GM21825 (cell line): Measurements from ENCODE around the gene LMF1.

Experiments
- ATAC-seq: cut with Tn5 transposase; IDR thresholded peaks from one replicate; pipeline ENCODE4 v1.9.1; 2021; ENCODE audit warnings: mild to moderate bottlenecking, moderate library complexity; ENCODE audit not compliant: unreplicated experiment

LMF1 gene

DNA sequence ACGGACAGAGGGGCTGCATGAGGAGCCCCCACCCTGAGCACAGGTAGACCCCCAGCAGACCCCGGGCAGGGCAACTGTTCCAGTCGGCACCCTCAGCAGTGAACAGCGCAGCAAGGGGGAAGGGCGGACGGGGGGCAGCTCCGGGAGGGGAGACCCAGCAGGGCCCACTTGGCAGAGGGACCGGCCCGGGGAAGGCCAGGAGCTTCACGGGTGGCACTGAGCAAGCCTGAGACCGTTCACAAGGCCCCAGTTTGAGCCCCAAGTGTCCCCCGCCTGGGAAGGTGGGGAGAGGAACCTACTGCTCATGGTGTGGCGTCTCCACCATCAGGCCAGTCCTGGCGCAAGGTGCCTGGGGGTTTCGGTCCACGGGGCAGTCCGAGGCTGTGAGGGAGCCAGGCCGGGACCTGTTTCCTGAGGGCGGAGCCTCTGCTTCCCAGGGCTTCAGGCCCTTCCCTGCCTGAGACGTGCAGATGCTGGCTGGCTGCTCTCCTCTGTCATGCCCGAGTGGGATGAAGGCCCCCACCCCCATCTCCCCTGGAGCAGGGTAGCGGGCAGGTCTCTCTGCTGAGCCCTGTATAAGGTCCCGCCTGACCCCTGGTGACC, 115.9 kb downstream of the LMF1 start:
- ATAC-seq: no peak

DNA sequence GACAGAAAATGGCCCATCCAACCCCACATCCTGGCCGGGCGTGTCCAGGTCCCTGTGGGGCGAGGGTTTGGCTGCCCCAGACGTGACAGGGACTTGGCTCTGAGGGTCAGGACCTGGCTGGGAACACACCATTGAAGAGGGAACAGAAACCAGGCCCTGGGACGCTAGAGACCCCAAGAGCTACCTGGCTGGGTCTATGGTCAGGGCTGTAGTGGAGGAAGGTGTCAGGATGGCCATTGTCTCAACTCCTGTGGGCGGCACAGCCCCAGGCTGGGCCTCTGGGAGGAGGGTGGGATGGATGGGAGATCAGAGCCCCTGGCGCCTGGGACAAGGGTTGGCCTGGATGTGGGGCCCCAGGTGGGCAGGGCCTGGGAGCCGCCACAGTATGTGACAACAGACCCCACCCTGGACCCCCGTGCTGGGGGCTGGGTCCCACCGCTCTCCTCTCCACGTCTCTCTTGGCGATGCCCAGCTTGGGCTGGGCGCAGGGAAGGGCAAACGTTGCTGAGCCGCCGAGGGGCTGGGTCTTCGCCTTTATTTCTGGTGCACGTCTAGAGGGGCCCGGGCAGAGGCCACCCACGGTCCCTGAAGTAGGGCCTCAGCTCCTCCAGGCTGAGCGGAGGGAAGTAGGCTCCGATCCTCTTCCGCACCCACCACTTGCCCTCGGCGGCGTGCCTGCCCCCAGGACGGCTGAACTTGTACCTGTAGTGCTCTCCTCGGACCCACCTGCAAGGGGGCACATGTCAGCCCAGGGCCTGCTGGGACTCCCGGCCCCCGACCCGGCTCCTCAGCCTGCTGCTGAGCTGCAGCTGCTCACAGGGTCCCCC, 116.6 kb downstream of the LMF1 start:
- no peak for ATAC-seq

- ATAC-seq: no peak
Observed at GRCh38 chr16:853306-853705, 117.5 kb downstream of the LMF1 start.

DNA sequence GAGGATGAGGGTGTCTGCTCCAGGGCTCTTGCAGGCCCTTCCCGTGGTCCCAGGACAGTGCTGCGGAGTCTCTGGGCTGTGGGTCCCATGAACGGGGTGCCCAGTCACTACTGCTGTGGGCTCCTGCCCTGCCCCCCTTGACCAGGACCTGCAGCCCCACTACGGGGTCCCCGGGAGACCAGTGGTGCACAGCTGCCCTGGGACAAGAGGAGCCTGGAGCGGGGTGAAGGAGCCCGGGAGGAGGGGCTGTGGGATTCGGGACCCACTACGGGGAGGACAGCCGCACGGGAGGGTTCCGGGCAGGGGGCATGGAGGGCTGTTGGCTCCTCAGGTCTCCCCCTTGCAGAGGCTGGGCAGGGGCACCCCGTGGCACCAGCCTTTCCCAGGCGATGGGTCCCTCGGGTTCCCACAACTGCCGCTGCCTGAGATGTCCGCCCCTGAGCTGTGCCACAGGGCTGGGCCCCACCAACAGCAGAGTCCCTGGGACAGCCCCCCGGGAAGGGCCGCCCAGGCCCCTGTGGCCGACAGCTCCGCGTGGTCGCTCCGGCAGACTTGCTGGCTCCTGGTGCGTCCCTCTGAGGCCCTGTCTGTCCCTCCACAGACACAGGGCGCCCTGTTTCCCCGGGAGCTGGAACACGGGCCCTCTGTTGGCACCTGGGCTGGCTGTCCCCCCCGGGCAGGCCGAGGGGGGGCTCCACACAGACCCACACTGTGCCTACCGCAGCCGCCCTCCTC, 118.2 kb downstream of the LMF1 start:
- no peak for ATAC-seq

- ATAC-seq: no peak
Observed at GRCh38 chr16:851871-852270, 118.9 kb downstream of the LMF1 start.

DNA sequence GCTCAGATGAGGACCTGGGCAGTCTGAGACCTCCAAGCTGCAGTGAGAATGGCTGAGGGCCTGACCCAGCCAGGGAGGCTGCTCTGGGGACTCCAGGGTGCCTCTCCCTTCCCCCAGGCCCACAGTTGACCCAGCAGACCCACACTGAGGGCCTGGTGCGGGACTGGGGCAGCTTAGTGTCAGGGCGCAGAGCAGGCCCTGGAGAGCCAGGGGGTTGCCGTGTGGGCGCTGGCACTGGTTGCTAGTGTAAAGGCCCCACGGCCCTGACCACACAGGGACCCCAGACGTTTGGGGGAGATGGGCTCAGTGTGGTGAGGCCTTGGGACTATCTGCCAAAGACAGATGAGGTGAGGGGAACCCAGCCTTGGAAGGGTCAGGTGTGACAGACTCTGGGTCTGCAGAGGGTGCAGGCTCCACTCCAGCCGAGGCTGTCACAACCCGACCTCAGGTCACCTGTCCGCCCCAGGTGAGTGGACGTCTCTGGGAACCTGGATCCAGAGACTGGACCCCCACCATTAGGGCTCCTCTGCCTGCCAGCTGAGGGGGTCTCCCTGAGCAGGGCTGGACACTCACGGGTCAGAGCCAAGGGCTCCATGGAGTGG, 119.5 kb downstream of the LMF1 start:
- ATAC-seq: no peak

GRCh38 chr16:850668-851067, 120.1 kb downstream of the LMF1 start:
- ATAC-seq: no peak

- ATAC-seq: no peak
Observed at GRCh38 chr16:848510-849253, 122.1 kb downstream of the LMF1 start.

DNA sequence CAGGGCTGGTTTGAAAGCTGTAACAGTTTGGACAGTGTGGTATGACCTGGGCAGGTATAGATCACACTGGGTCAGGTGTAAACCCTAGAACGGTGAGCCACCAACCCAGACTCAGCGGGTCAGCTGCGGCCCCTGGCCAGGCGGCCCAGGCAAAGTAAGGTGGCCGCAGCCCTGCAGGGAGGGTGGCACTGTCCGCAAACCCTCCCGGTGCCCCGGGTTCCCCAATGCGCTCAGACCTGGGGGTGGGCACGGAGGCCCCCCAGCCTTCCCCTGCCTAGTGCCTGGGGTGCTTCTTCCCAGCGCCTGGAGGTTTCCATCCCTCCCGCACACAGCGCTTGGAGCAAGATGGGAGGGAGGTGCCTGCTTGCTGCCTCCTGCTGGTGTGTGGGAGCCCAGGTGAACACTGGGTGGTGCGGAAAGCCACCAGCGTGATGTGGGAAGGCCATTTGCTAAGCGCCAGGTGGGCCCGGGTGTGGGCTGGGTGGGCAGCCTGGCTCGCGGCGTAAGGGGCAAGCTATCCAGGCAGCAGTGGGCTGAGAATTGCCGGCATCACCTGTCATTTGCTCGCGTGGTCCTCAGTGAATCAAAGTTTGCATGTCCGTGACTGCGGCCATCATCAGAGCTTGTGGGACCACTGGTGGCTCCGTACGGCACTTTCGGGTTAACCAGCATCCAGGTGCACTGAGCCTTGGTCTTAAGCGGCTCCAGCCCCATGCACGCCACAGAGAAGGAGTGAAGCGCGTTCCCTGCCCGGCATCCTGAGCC, 122.9 kb downstream of the LMF1 start:
- ATAC-seq: no peak

- ATAC-seq: no peak
Observed at GRCh38 chr16:847151-847550, 123.6 kb downstream of the LMF1 start.

DNA sequence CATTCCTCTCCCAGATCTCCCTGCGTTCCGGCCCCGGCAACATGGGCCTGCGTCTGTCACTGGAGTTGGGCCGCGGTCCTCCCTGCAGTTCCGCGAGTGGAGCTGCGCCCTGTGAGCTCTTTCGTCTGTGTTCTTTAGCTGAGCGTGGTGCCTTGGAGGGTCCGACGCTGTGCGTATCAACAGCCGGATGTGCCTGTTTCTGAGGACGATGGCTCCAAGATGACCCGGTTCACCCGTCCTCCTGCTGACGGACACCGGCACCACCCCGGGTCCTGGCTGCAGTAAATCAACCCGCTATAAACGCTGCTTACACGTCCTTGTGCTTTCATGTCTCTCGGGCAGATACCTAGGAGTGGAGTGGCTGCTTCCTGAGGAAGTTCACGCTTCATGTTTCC, 125.4 kb downstream of the LMF1 start:
- ATAC-seq: no peak

DNA sequence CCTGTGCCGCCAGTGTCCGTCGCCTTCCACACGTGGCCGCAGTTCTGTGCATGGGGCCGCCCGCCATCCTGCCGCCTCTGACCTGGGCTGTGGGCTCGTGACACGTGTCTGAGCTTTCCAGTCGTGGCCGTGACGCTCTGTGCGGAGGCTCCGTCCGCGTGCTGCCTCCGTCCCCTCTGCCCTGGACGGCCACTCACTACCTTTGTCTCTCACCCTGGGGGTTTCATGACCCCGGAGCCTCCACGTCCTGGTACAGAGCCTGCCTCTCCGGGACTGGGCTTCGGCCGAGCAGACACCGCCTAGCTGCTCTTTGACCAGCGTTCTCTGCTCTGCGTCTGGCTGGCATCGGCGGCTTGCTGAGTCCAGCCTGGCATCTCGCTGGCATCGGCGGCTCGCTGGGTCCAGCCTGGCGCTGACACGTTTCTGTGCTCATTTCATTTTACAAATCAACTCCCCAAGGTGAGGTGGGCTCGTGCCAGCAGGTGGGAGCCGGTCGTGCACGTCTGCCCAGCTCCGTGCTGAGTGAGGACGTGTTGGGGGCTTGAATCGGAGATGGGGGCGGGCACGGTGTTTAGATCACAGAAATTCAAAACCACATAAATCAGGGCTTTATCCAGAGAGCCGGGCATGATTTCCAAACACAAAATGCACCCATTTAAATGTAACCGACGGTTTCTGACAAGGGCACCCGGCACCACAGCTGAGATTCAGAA, 126.0 kb downstream of the LMF1 start:
- ATAC-seq: no peak

DNA sequence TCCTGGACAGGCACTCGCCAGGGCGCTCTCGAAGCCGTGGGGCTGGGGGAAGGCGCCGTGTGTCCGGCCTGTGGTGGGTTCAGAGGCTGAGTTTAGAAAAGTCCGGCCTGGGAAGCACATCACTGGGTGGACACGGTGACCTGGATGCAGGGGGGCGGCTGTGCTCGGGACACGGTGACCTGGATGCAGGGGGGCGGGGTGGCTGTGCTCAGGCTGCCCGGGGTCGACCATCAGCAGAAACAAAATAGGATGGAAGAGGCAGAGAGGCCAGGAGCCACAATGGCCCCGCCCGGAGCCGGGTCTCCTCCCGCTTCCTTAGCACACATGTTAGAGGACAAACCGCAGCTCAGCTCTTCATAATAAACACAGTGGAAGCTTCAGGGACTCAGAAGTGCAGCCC, 127.0 kb downstream of the LMF1 start:
- no peak for ATAC-seq

DNA sequence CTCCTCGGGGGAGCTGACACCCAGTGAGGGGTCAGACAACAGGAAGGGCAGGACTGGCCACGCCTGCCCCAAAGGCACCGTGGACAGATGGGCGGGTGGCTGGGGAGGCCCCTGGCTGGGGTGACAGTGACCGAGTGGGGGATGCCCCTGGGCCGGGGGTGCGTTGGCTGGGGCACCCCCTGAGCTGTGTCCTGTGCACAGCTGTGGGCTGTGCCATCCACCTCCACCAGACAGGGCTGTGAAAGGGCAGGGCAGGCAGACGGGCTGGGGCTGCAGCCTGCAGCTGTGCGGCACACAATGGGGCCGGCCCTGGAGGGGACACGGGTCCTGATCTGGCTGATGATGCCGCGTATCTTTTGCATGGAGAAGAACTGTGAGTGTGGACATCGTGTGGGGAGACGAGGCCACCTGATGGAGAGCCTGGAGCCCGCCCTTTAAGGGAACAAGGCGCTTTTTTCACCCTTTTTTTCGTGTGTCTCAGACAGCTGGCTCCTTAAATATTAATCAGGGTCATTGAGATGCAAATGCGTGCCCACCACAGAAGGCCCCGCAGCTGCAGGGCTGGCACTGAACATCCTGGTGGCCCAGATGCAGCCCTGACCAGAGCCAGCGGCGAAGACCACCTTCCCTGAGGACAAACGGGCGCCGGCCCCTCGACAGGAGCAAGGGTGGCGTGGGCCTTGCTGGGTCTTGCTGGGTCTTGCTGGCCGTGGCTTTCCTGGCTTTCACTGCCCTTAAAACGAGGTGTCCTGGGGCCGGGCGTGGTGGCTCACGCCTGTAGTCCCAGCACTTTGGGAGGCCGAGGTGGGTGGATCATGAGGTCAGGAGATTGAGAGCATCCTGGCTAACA, 127.8 kb downstream of the LMF1 start:
- ATAC-seq: no peak

GRCh38 chr16:842061-842476, 128.7 kb downstream of the LMF1 start:
- no peak for ATAC-seq

GRCh38 chr16:841455-842060, 129.2 kb downstream of the LMF1 start:
- no peak for ATAC-seq

DNA sequence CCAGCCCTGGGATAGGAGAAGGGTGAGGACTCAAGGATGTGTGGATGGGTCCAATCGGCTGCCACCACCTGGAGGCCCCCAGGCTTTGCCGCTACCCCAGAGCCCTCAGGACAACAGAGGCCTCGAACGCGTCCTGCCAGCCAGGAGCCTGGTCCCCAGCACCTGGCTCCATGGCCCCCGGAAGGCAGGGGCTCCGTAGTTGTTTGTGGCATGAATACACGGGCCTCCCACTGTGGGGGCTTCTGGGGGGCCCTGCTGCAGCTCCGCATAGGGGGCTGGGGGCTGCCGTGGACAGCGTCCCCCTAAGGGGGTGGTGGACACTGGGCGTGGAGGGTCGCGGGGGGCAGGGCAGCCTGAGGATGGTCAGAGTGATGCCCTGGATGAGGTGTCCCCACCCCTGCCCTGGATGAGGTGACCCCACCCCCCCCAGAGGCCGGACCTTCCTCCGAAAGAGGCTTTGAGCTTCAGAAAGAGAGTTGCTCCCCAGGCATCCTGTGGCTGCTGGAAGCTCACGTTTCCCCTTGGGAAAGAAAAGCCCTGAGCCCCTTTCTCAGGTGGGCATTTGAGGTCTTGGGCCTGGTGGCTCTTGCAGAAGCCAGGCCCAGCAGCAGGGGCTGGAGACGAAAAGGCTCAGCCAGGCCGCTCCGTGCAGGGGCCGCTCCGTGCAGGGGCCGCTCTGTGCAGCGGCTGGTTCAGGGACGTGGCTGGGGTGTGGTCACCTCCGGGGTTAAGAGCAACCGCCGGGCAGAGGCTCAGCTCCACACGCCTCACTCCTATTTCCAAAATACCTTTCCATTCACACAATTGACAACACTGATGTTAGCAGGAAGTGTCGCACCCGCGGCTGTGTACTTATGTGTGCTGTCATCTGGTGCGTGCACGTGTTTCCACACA, 130.0 kb downstream of the LMF1 start:
- ATAC-seq: no peak
